CD4-positive, alpha-beta T cell (primary cell): ENCODE measurements around the gene PLCL1. TPM values are rescaled to one million over a fixed set of nuclear protein-coding genes. Genes with fewer than 3 reads are reported as not detected.

Experiments used
- ATAC-seq: fragments of 200-7000 bp; cut with Tn5 transposase; one replicate; pipeline ENCODE4 v1.10.0; 2022; ENCODE audit warnings: mild to moderate bottlenecking; ENCODE audit not compliant: poor library complexity
- CTCF ChIA-PET: fragments of 350-600 bp; sonication (Branson Sonifier 250); formaldehyde crosslinking; loops from one replicate; lab custom pipeline; 2021; ENCODE audit warnings: antibody characterized with exemption, inconsistent platforms; lab: Charles Lee
- POLR2A ChIA-PET: fragments of 350-600 bp; sonication (Branson Sonifier 250); formaldehyde crosslinking; loops from one replicate; lab custom pipeline; 2021; ENCODE audit warnings: antibody characterized with exemption, inconsistent platforms; lab: Charles Lee
- DNase-seq, 14 experiments: peaks; one replicate each; pipeline ENCODE4 v3.0.0-alpha.2; 2013 to 2020; ENCODE audit warnings: mixed read lengths in 2 of 14
- H3K27ac ChIP-seq, 2 donors: one replicate each; pipeline versions ENCODE4 v1.5.1 to v1.7.0; 2013; ENCODE audit warnings: low read length in 2 of 2, low read depth in 1 of 2, mild to moderate bottlenecking in 1 of 2
- H3K27me3 ChIP-seq, 2 experiments: 1 replicate in 1 of 2; 2 replicates in 1 of 2; pipeline versions ENCODE4 v1.6.1 to v1.7.0; 2013; ENCODE audit warnings: low read length in 2 of 2, control low read depth in 1 of 2, mild to moderate bottlenecking in 1 of 2, moderate library complexity in 1 of 2; ENCODE audit not compliant: insufficient read depth in 2 of 2, control insufficient read depth in 1 of 2
- H3K36me3 ChIP-seq: one replicate; pipeline ENCODE4 v1.6.1; 2013; ENCODE audit warnings: low read length, control low read depth; ENCODE audit not compliant: insufficient read depth
- H3K4me1 ChIP-seq: one replicate; pipeline ENCODE4 v1.6.1; 2013; ENCODE audit warnings: low read length, control low read depth; ENCODE audit not compliant: insufficient read depth
- H3K4me3 ChIP-seq: one replicate; pipeline ENCODE4 v1.5.1; 2013; ENCODE audit warnings: mild to moderate bottlenecking, low read length, moderate library complexity
- H3K9me3 ChIP-seq, 2 experiments: 1 replicate in 1 of 2; 2 replicates in 1 of 2; pipeline versions ENCODE4 v1.6.1 to v1.7.0; 2013; ENCODE audit warnings: low read length in 2 of 2, mild to moderate bottlenecking in 2 of 2, control low read depth in 1 of 2, moderate library complexity in 1 of 2; ENCODE audit not compliant: control insufficient read depth in 1 of 2, insufficient read depth in 1 of 2
- H3K27ac Mint-ChIP-seq: one replicate; pipeline ENCODE4 v1.8.0; 2020; ENCODE audit warnings: mixed read lengths
- H3K27me3 Mint-ChIP-seq: one replicate; pipeline ENCODE4 v1.8.0; 2021; ENCODE audit warnings: mixed read lengths
- H3K36me3 Mint-ChIP-seq: one replicate; pipeline ENCODE4 v1.8.0; 2021; ENCODE audit warnings: low read depth, mixed read lengths
- H3K4me1 Mint-ChIP-seq: one replicate; pipeline ENCODE4 v1.8.0; 2021; ENCODE audit warnings: low read depth, mixed read lengths
- H3K4me3 Mint-ChIP-seq: one replicate; pipeline ENCODE4 v1.8.0; 2020; ENCODE audit warnings: mild to moderate bottlenecking, mixed read lengths
- H3K9me3 Mint-ChIP-seq: one replicate; pipeline ENCODE4 v1.8.0; 2020; ENCODE audit warnings: mixed read lengths
- intact Hi-C, 2 experiments: fragments of 100-400 bp; cut with DNase I in 1 of 2; cut with micrococcal nuclease in 1 of 2; formaldehyde crosslinking; loops; one replicate each; pipeline versions ENCODE4 v1.15.1 to v1.9.0; 2023 to 2025; cut with DNase I, micrococcal nuclease
- total RNA-seq, 174 experiments: library from RNA in 2 of 174; stranded (reverse) in 2 of 174; gene quantifications; one replicate each; pipeline ENCODE4 v1.2.3 and lab custom pipeline; 2021 to 2026
- TF ChIP-seq, protein P1 (sequence below): fragments of 200-600 bp; IDR thresholded peaks from one replicate; pipeline ENCODE4 v1.8.0; 2022; ENCODE audit warnings: antibody characterized with exemption, mild to moderate bottlenecking

The PLCL1 gene
- total RNA-seq, 2 experiments from 2014 or later = 27.0 to 28.3 TPM

DNA sequence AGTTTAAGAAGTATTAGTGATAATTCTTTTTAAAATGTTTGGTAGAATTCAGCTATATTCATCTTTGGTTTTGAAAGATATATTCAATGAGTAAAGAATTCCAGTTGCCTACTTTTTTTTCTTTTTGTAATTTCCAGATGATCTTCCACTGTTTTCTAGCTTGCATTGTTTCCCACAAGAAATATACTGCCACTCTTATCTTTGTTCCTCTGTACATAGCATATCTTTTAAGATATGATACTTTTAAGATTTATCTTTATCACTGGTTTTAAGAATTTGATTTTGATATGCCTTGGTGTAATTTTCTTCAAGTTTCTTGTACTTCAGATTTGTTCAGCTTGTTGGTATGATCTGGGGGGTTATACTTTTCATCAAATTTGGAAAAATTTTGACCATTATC, 374.4 kb downstream of the PLCL1 start:
- ATAC-seq (no peak), DNase-seq (no peak)
- intact Hi-C loops = no loop called here
- TF ChIP-seq, protein P1, sequence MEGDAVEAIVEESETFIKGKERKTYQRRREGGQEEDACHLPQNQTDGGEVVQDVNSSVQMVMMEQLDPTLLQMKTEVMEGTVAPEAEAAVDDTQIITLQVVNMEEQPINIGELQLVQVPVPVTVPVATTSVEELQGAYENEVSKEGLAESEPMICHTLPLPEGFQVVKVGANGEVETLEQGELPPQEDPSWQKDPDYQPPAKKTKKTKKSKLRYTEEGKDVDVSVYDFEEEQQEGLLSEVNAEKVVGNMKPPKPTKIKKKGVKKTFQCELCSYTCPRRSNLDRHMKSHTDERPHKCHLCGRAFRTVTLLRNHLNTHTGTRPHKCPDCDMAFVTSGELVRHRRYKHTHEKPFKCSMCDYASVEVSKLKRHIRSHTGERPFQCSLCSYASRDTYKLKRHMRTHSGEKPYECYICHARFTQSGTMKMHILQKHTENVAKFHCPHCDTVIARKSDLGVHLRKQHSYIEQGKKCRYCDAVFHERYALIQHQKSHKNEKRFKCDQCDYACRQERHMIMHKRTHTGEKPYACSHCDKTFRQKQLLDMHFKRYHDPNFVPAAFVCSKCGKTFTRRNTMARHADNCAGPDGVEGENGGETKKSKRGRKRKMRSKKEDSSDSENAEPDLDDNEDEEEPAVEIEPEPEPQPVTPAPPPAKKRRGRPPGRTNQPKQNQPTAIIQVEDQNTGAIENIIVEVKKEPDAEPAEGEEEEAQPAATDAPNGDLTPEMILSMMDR = no peak
- ChIA-PET POLR2A (no interaction called here), CTCF (no interaction called here)
- peaks cover 21% of the 10 kb centered on the region for H3K9me3 Mint-ChIP-seq
- Histone ChIP-seq H3K9me3 (peaks cover 4 to 9% of the 10 kb centered on the region in 2 experiments), H3K36me3 (no peaks in the 10 kb centered on the region), H3K27ac (no peak overlapping the region), H3K27me3 (no peaks in the 10 kb centered on the region), H3K4me3 (no peak overlapping the region), H3K4me1 (no peaks in the 10 kb centered on the region)
- no peak overlapping the region for H3K4me3 Mint-ChIP-seq
- H3K36me3 Mint-ChIP-seq = peaks cover 5% of the 10 kb centered on the region
- peaks cover 5% of the 10 kb centered on the region for H3K27me3 Mint-ChIP-seq
- no peaks in the 10 kb centered on the region for H3K4me1 Mint-ChIP-seq
- H3K27ac Mint-ChIP-seq = no peak overlapping the region

DNA sequence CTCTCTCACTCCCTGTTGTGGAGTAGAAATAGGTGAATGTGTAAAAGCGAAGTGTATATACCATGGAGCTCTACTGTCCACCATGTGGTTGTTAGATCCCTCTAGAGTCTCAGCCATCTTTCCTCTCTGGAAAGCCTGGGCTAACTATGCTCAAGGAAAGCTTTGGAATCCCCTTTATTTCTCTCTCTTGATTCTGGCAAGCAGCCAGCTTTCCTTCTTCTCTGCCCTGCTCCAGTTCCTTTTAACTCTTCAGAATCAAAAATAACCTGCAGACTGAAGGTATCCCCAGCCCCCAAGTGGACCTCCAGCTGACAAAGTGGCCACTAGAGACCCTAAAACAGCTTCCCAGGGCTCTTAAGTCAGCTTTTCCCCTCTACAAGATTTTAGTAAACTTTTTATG, 381.9 kb downstream of the PLCL1 start:
- ChIA-PET CTCF (no interaction called here), POLR2A (no interaction called here)
- Histone ChIP-seq H3K27ac (no peak overlapping the region), H3K4me3 (no peak overlapping the region), H3K27me3 (no peaks in the 10 kb centered on the region), H3K4me1 (no peaks in the 10 kb centered on the region), H3K9me3 (no peaks in the 10 kb centered on the region), H3K36me3 (no peaks in the 10 kb centered on the region)
- Mint-ChIP-seq H3K4me1 (no peaks in the 10 kb centered on the region), H3K9me3 (no peaks in the 10 kb centered on the region), H3K36me3 (no peaks in the 10 kb centered on the region), H3K27ac (no peak overlapping the region), H3K27me3 (peaks cover 34% of the 10 kb centered on the region), H3K4me3 (no peak overlapping the region)
- no peak for ATAC-seq
- TF ChIP-seq, protein P1 = no peak
- DNase-seq = no peak
- intact Hi-C loops = no loop called here

DNA sequence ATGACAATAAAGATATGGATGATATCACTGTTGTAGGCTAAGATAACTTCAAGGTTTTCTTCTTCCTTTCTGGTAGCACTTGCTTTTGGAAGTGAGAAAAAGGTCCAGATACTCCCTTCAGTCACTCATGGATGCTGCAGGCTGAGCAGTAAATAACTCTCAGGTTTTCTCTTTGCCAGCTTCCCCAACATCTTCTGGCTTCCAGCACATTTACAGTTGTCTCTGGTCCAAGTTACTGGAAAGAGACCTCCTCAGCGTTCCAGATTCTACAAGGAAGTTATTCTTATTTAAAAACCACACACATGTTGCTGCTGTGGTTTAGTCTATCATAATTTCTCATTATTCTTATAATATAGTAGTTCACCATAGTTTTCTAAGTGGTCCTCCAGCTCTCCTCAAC, 383.4 kb downstream of the PLCL1 start:
- H3K9me3 Mint-ChIP-seq = no peaks in the 10 kb centered on the region
- POLR2A ChIA-PET = no interaction called here
- Histone ChIP-seq H3K4me3 (no peak overlapping the region), H3K27me3 (no peaks in the 10 kb centered on the region), H3K36me3 (no peaks in the 10 kb centered on the region), H3K9me3 (no peaks in the 10 kb centered on the region), H3K4me1 (no peaks in the 10 kb centered on the region), H3K27ac (no peak overlapping the region)
- CTCF ChIA-PET = no interaction called here
- DNase-seq (no peak), ATAC-seq (no peak)
- intact Hi-C loops = no loop called here
- H3K4me3 Mint-ChIP-seq = no peak overlapping the region
- TF ChIP-seq, protein P1 = no peak
- no peaks in the 10 kb centered on the region for H3K4me1 Mint-ChIP-seq
- no peaks in the 10 kb centered on the region for H3K36me3 Mint-ChIP-seq
- H3K27ac Mint-ChIP-seq = no peak overlapping the region
- peaks cover 29% of the 10 kb centered on the region for H3K27me3 Mint-ChIP-seq
